IMR-90 (cell line): ENCODE measurements around the gene SPOCK3. TPM values are rescaled to one million over a fixed set of nuclear protein-coding genes. Genes with fewer than 3 reads are reported as not detected.

Experiments used
- ATAC-seq: fragments of 200-7000 bp; cut with Tn5 transposase; 2 replicates; pipeline ENCODE4 v1.9.1; 2020; ENCODE audit warnings: low read depth, mild to moderate bottlenecking, moderate library complexity
- BruUV-seq: library from RNA; stranded (reverse); fragments of 400-500 nt; replicated peaks from 2 replicates; lab custom pipeline; 2021; lab: Mats Ljungman, UMichigan
- CTCF ChIA-PET: fragments of 300-600 bp; formaldehyde crosslinking; extraction: SDS; loops from one replicate; lab custom pipeline; 2021; ENCODE audit warnings: antibody characterized with exemption; lab: Yijun Ruan, JAX
- POLR2A ChIA-PET: fragments of 300-600 bp; sonication (Branson Sonifier 250); formaldehyde crosslinking; loops from one replicate; lab custom pipeline; 2022; ENCODE audit warnings: antibody characterized with exemption; ENCODE audit not compliant: unreplicated experiment; lab: Charles Lee
- DNase-seq: peaks from one replicate; pipeline ENCODE4 v3.0.0; 2013
- H2AFZ ChIP-seq: replicated peaks from 2 replicates; pipeline ENCODE3; 2013; ENCODE audit warnings: low read length, mild to moderate bottlenecking; ENCODE audit not compliant: poor library complexity
- H2AK5ac ChIP-seq: 2 replicates; pipeline ENCODE4 v1.6.1; 2013; ENCODE audit warnings: low read depth, low read length, inconsistent platforms
- H2AK9ac ChIP-seq: replicated peaks from 2 replicates; pipeline ENCODE3; 2013; ENCODE audit warnings: mild to moderate bottlenecking, low read depth, low read length, moderate library complexity; ENCODE audit not compliant: poor library complexity
- H2BK120ac ChIP-seq: 2 replicates; pipeline ENCODE4 v1.6.1; 2013; ENCODE audit warnings: low read depth, low read length, inconsistent platforms
- H2BK15ac ChIP-seq: 3 replicates; pipeline ENCODE4 v1.6.1; 2013; ENCODE audit warnings: low read depth, low read length, inconsistent platforms
- H2BK20ac ChIP-seq: 2 replicates; pipeline ENCODE4 v1.6.1; 2013; ENCODE audit warnings: low read depth, mild to moderate bottlenecking, inconsistent platforms, low read length, moderate library complexity
- H2BK5ac ChIP-seq: 2 replicates; pipeline ENCODE4 v1.6.1; 2013; ENCODE audit warnings: mild to moderate bottlenecking, low read depth, low read length, inconsistent platforms; ENCODE audit not compliant: poor library complexity, severe bottlenecking
- H3K14ac ChIP-seq: replicated peaks from 2 replicates; pipeline ENCODE4 v1.6.1; 2013; ENCODE audit warnings: low read depth, low read length, inconsistent platforms
- H3K18ac ChIP-seq: 2 replicates; pipeline ENCODE4 v1.6.1; 2013; ENCODE audit warnings: low read depth, low read length, control low read depth
- H3K23ac ChIP-seq: 2 replicates; pipeline ENCODE4 v1.6.1; 2013; ENCODE audit warnings: low read depth, low read length, inconsistent platforms
- H3K27ac ChIP-seq: 2 replicates; pipeline ENCODE4 v1.5.1; 2013; ENCODE audit warnings: mild to moderate bottlenecking, control low read depth, low read length; ENCODE audit not compliant: insufficient read depth
- H3K27me3 ChIP-seq: 2 replicates; pipeline ENCODE4 v1.6.1; 2013; ENCODE audit warnings: low read length; ENCODE audit not compliant: control insufficient read depth, insufficient read depth
- H3K36me3 ChIP-seq: 2 replicates; pipeline ENCODE4 v1.6.1; 2013; ENCODE audit warnings: low read length, mixed read lengths; ENCODE audit not compliant: control insufficient read depth, insufficient read depth
- H3K4ac ChIP-seq: 2 replicates; pipeline ENCODE4 v1.6.1; 2013; ENCODE audit warnings: low read depth, low read length, inconsistent platforms
- H3K4me1 ChIP-seq: 2 replicates; pipeline ENCODE4 v1.6.1; 2013; ENCODE audit warnings: low read length, mixed read lengths; ENCODE audit not compliant: control insufficient read depth, insufficient read depth
- H3K4me2 ChIP-seq: 2 replicates; pipeline ENCODE4 v1.6.1; 2013; ENCODE audit warnings: low read depth, mild to moderate bottlenecking, control low read depth, low read length, moderate library complexity
- H3K4me3 ChIP-seq: 2 replicates; pipeline ENCODE4 v1.5.1; 2013; ENCODE audit warnings: low read depth, mild to moderate bottlenecking, control low read depth, low read length, moderate library complexity; ENCODE audit not compliant: insufficient read depth
- H3K56ac ChIP-seq: 2 replicates; pipeline ENCODE4 v1.6.1; 2013; ENCODE audit warnings: low read length, inconsistent platforms; ENCODE audit not compliant: insufficient read depth; ENCODE audit errors: extremely low read depth
- H3K79me1 ChIP-seq, 2 experiments: 2 replicates each; pipeline ENCODE4 v1.6.1; 2013; ENCODE audit warnings: low read length in 2 of 2, inconsistent platforms in 1 of 2, low read depth in 1 of 2
- H3K9ac ChIP-seq: 2 replicates; pipeline ENCODE4 v1.6.1; 2013; ENCODE audit warnings: low read depth, low read length, control low read depth
- H3K9me1 ChIP-seq: 2 replicates; pipeline ENCODE4 v1.6.1; 2013; ENCODE audit warnings: low read length, inconsistent platforms; ENCODE audit not compliant: insufficient read depth
- H3K9me3 ChIP-seq: 2 replicates; pipeline ENCODE4 v1.6.1; 2013; ENCODE audit warnings: low read length; ENCODE audit not compliant: control insufficient read depth, insufficient read depth
- H4K20me1 ChIP-seq: 2 replicates; pipeline ENCODE4 v1.6.1; 2013; ENCODE audit warnings: low read length, inconsistent platforms; ENCODE audit not compliant: insufficient read depth
- H4K5ac ChIP-seq: 2 replicates; pipeline ENCODE4 v1.6.1; 2013; ENCODE audit warnings: mild to moderate bottlenecking, low read depth, low read length, control low read depth
- H4K8ac ChIP-seq, 2 experiments: 2 replicates each; pipeline ENCODE4 v1.6.1; 2013; ENCODE audit warnings: low read depth in 2 of 2, low read length in 2 of 2, control low read depth in 1 of 2, inconsistent platforms in 1 of 2
- H4K91ac ChIP-seq: 2 replicates; pipeline ENCODE4 v1.6.1; 2013; ENCODE audit warnings: low read depth, low read length, inconsistent platforms; ENCODE audit not compliant: insufficient read depth
- BHLHE40 ChIP-seq: fragments of 150-350 bp; IDR thresholded peaks from 2 replicates; pipeline ENCODE4 v1.6.1; 2016; ENCODE audit warnings: mild to moderate bottlenecking, low read depth, low read length
- CEBPB ChIP-seq: IDR thresholded peaks from 2 replicates; pipeline ENCODE4 v1.6.1; 2012; ENCODE audit warnings: low read depth, low read length, improper control_type of control experiment
- CHD1 ChIP-seq: IDR thresholded peaks from 2 replicates; pipeline ENCODE4 v1.6.1; 2012; ENCODE audit warnings: low read depth, low read length, improper control_type of control experiment
- CTCF ChIP-seq: conservative IDR thresholded peaks from 2 replicates; pipeline ENCODE4 v1.5.1; 2012; ENCODE audit warnings: mild to moderate bottlenecking, low read depth, low read length, improper control_type of control experiment
- ELK1 ChIP-seq: fragments of 150-350 bp; IDR thresholded peaks from 2 replicates; pipeline ENCODE4 v1.6.1; 2016; ENCODE audit warnings: low read depth, mild to moderate bottlenecking, low read length, moderate library complexity, borderline replicate concordance
- FOS ChIP-seq: fragments of 150-350 bp; IDR thresholded peaks from 2 replicates; pipeline ENCODE4 v1.6.1; 2016; ENCODE audit warnings: low read depth, low read length
- MAFK ChIP-seq: IDR thresholded peaks from 2 replicates; pipeline ENCODE4 v1.6.1; 2012; ENCODE audit warnings: low read depth, low read length, improper control_type of control experiment
- MAZ ChIP-seq: IDR thresholded peaks from 2 replicates; pipeline ENCODE4 v1.6.1; 2012; ENCODE audit warnings: low read depth, mild to moderate bottlenecking, low read length, improper control_type of control experiment, moderate library complexity, borderline replicate concordance
- MXI1 ChIP-seq: IDR thresholded peaks from 2 replicates; pipeline ENCODE4 v1.6.1; 2012; ENCODE audit warnings: low read depth, mild to moderate bottlenecking, low read length, moderate library complexity, borderline replicate concordance
- NFE2L2 ChIP-seq: fragments of 150-350 bp; IDR thresholded peaks from 2 replicates; pipeline ENCODE4 v1.6.1; 2016; ENCODE audit warnings: low read depth, mild to moderate bottlenecking, low read length
- POLR2A ChIP-seq: IDR thresholded peaks from 2 replicates; pipeline ENCODE4 v1.6.1; 2012; ENCODE audit warnings: mild to moderate bottlenecking, low read depth, low read length
- RAD21 ChIP-seq: IDR thresholded peaks from 2 replicates; pipeline ENCODE4 v1.6.1; 2012; ENCODE audit warnings: low read length, improper control_type of control experiment
- RCOR1 ChIP-seq: IDR thresholded peaks from 2 replicates; pipeline ENCODE4 v1.6.1; 2012; ENCODE audit warnings: mild to moderate bottlenecking, low read length, improper control_type of control experiment; ENCODE audit not compliant: insufficient replicate concordance
- RFX5 ChIP-seq: IDR thresholded peaks from 2 replicates; pipeline ENCODE4 v1.8.0; 2012; ENCODE audit warnings: low read depth, mild to moderate bottlenecking, low read length, moderate library complexity
- SMC3 ChIP-seq: fragments of 150-350 bp; IDR thresholded peaks from 2 replicates; pipeline ENCODE4 v1.6.1; 2016; ENCODE audit warnings: low read depth, mild to moderate bottlenecking, antibody characterized with exemption, low read length, moderate library complexity
- WGBS, 2 experiments: methylation state at CpG; one replicate each; pipeline versions ENCODE4 v1.1.5 to v1.1.7; 2013; ENCODE audit warnings: missing lambda C conversion rate in 2 of 2; ENCODE audit not compliant: insufficient read length in 1 of 2; ENCODE audit errors: extremely low coverage in 2 of 2; 5-methylcytosine and 5-hydroxymethylcytosine counted together
- dilution Hi-C: fragments of 300-500 bp; cut with HindIII; formaldehyde crosslinking; loops from one replicate; pipeline ENCODE4 v1.14.3; 2018; ENCODE audit warnings: low sequenced_read_pairs; ENCODE audit not compliant: unreplicated experiment
- in situ Hi-C: fragments of 300-500 bp; cut with MboI; formaldehyde crosslinking; loops from 3 replicates; pipeline ENCODE4 v1.14.3; 2019; ENCODE audit warnings: low sequenced_read_pairs, inconsistent platforms, mixed read lengths
- intact Hi-C: fragments of 100-400 bp; cut with micrococcal nuclease; formaldehyde crosslinking; loops from 2 replicates; pipeline ENCODE4 v1.10.0; 2022
- polyA plus RNA-seq, 3 experiments: library from polyadenylated mRNA; depleted of rRNA; stranded (reverse); fragments of >200 nt; gene quantifications; 2 replicates each; pipeline ENCODE4 v1.2.3, GENCODE V29; 2012; ENCODE audit warnings: low replicate concordance in 1 of 3
- total RNA-seq: library from RNA; depleted of rRNA; stranded (reverse); fragments of >200 nt; gene quantifications from 2 replicates; pipeline ENCODE4 v1.2.3, GENCODE V29; 2012
- TF ChIP-seq, protein P1 (sequence below): fragments of 150-350 bp; IDR thresholded peaks from 2 replicates; pipeline ENCODE4 v1.6.1; 2017; ENCODE audit warnings: mild to moderate bottlenecking, antibody characterized with exemption, low read length, low read depth

SPOCK3 gene
- total and polyA plus RNA-seq, 2 of the 4 experiments (the other 2 are of a cell fraction): not detected

GRCh38 chr4:166822386-166822785 lies 411.9 kb downstream of the SPOCK3 start:
- no peaks in the 10 kb centered on the region for H3K79me1 ChIP-seq
- no peak overlapping the region for H2BK15ac ChIP-seq
- no peak overlapping the region for H2BK120ac ChIP-seq
- no peak for ATAC-seq
- H3K4me3 ChIP-seq: no peak overlapping the region
- H3K4me1 ChIP-seq: no peaks in the 10 kb centered on the region
- H2AK5ac ChIP-seq: no peak overlapping the region
- no peak for TF ChIP-seq MAFK
- TF ChIP-seq CEBPB: no peak
- TF ChIP-seq FOS: no peak
- TF ChIP-seq, protein P1, sequence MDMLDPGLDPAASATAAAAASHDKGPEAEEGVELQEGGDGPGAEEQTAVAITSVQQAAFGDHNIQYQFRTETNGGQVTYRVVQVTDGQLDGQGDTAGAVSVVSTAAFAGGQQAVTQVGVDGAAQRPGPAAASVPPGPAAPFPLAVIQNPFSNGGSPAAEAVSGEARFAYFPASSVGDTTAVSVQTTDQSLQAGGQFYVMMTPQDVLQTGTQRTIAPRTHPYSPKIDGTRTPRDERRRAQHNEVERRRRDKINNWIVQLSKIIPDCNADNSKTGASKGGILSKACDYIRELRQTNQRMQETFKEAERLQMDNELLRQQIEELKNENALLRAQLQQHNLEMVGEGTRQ: no peak
- no peak for TF ChIP-seq CHD1
- TF ChIP-seq ELK1: no peak
- no peak for TF ChIP-seq RAD21
- TF ChIP-seq RFX5: no peak
- TF ChIP-seq SMC3: no peak
- no peak for TF ChIP-seq MXI1
- TF ChIP-seq BHLHE40: no peak
- no peak for TF ChIP-seq RCOR1
- TF ChIP-seq CTCF: no peak
- no peak for TF ChIP-seq POLR2A
- TF ChIP-seq MAZ: no peak
- TF ChIP-seq NFE2L2: no peak
- H3K27ac ChIP-seq: no peak overlapping the region
- no TSS peak for BruUV-seq
- no peak overlapping the region for H4K91ac ChIP-seq
- intact Hi-C loops (no loop called here), in situ Hi-C loops (no loop called here), dilution Hi-C loops (no loop called here)
- no peak overlapping the region for H3K4me2 ChIP-seq
- H4K5ac ChIP-seq: no peak overlapping the region
- H4K20me1 ChIP-seq: no peaks in the 10 kb centered on the region
- no peaks in the 10 kb centered on the region for H3K27me3 ChIP-seq
- H3K9me1 ChIP-seq: no peaks in the 10 kb centered on the region
- H3K9me3 ChIP-seq: peaks cover 5% of the 10 kb centered on the region; the same call in 1 of the 2 replicates
- H3K23ac ChIP-seq: no peak overlapping the region
- CTCF ChIA-PET: no interaction called here
- no peaks in the 10 kb centered on the region for H3K36me3 ChIP-seq
- no peak overlapping the region for H3K14ac ChIP-seq
- no peak overlapping the region for H2BK20ac ChIP-seq
- H3K18ac ChIP-seq: no peak overlapping the region
- POLR2A ChIA-PET: no interaction called here
- H3K9ac ChIP-seq: no peak overlapping the region
- H2AFZ ChIP-seq: no peak overlapping the region
- H2AK9ac ChIP-seq: no peak overlapping the region
- no CpG with 5 or more reads among the region's 4 CpGs for WGBS, 2 experiments
- H2BK5ac ChIP-seq: no peak overlapping the region
- no peak overlapping the region for H4K8ac ChIP-seq
- DNase-seq: no peak
- H3K4ac ChIP-seq: no peak overlapping the region
- no peak overlapping the region for H3K56ac ChIP-seq
